Regular cardiac myocyte (primary cell): ENCODE data around the gene SLC6A8. TPM values are rescaled to one million over a fixed set of nuclear protein-coding genes. Genes with fewer than 3 reads are reported as not detected.

ENCODE experiments used
- total RNA-seq: library from RNA; depleted of rRNA; stranded (reverse); fragments of >200 nt; gene quantifications from 2 replicates; pipeline ENCODE4 v1.2.3, GENCODE V29; 2014

SLC6A8 gene
- 2.3 and 13.0 TPM in 2 replicates for total RNA-seq

GRCh38 chrX:153687121-153688039, at the start of gene SLC6A8:
SLC6A8 (plus strand) TSS chrX:153687926; CDS start chrX:153688575, 649 bp downstream.

DNA sequence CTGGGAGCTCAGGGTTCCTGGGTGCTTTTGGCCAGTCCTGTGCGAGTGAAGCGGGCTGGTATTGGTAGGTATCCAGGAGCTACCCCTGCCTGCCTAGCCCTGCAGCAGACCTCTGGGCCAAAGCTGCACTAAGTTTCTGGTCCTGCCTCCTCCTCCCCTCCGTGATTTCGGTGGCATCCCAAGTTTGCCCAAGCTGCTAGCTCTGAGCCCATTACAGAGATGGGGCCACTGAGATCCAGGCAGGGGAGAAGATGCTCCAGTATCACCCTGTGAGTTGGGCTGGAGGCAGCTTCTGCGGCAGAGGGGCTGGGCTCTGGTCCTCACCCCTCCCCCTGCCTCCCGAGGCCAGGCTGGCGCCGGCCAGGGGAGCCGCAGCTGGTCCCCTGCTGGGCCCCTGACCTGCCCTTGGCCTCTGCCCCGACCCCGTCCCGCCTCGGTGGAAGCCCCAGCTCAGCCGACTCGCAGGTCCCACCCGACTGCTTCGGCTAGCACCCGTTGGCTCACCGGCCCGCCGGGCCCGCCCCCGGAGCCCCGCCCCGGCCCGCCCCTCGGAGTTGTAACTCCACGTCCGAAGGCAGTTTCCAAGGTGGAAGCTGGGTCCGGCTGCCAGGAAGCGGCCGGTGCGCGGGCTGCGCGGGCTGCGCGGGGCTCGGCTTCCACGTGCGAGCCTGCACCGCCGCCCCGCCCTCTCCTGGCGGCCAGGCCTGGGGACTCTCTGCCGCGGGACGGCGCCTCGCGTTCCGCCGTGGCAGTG, 40.9 kb upstream of the SLC6A8 start, which contains the start of gene DUSP9:
TSS of gene DUSP9 (plus strand) at position 584 of the 754 bp plus-strand sequence. CDS start 751 bp downstream, outside the sequence.

DNA sequence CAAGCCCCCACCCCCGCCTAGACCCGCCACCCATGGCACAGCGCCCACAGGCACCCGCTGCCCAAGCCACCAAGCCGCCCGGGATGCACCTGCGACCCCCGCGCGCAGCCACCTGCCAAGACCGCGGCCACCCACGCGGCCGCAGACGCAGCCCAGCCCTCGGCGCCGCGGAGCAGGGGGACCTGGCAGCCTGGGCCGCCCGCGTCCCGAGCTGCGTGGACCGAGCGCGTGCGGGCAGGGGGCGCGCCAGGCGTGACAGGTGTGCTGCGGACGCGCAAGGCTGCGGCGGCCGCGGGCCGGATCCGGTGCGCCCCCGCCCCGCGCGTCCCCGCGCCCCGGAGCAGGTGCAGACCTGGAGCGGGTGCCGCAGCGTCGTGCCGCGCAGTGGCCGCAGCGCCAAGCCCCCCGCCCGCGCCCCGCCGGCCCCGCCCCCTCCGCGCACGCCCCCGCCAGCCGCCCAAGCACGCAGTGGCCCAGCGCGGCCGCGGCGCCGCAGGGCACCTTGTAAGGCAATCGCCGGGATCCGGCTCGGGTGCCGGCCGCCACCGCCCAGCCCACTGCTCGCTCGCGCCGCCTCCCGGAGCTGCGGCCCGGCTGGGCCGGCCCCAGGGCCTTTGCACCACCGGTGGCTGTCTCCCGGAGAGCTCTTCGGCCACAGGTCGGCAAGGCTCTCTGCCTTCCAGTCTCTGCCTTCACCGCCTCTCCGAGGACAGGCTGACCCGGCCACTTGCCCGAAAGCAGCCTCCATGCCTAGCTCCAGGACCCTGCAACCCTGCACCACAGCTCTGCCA, 14.1 kb upstream of the SLC6A8 start, which contains the start of gene PNCK:
TSS of gene PNCK (minus strand) at position 386 of the 791 bp plus-strand sequence. CDS start 737 bp downstream, outside the sequence.

DNA sequence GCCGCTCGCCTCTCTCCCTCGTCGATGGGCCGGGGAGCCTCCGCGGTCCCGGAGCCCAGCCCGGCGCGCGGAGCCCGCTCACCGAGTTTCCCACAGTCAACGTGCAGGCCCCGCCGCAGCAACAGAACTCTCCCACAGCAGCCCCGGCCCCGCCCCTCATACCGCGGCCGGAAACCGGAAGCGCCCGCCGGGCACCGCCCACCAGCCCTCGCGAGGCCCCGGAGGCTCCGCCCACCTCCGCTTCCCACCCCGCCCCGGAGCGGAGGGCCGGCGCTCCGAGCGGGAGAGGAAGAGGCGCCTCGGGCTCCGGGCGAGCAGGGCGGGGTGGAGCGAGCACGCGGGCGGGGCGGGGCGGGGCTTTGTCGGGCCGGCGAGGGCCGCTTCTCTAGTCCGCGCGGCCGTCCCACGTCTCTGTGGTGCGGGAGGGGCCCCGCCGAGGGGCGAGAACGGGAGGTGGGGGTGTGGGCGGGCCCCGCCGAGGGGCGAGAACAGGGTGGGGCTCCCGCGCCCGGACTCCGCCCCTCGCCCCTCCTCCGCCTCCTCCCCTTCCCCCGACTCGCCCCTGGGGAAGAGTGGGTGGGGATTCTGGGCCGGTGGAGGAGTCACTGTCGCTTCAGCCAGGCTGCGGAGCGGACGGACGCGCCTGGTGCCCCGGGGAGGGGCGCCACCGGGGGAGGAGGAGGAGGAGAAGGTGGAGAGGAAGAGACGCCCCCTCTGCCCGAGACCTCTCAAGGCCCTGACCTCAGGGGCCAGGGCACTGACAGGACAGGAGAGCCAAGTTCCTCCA, 36.7 kb downstream of the SLC6A8 start, which contains the start of the genes ABCD1 and BCAP31:
TSS of gene ABCD1 (plus strand) at position 605 of the 787 bp plus-strand sequence. CDS start 411 bp downstream, outside the sequence.
TSS of gene BCAP31 (minus strand) at position 136 of the 787 bp plus-strand sequence. CDS start 1,143 bp downstream, outside the sequence.

Other genes with a start within 250 kb of the SLC6A8 start
- gene TREX2, start 241.9 kb upstream of the SLC6A8 start, total RNA-seq = 2.8 and 4.4 TPM in 2 replicates
- 12.7 and 31.1 TPM in 2 replicates for gene HAUS7, start 217.3 kb upstream of the SLC6A8 start, total RNA-seq
- gene BGN, start 192.9 kb upstream of the SLC6A8 start, total RNA-seq = 43.9 and 56.4 TPM in 2 replicates
- not detected in 2 replicates for gene ATP2B3, start 170.3 kb upstream of the SLC6A8 start, total RNA-seq
- gene CCNQ, start 88.8 kb upstream of the SLC6A8 start, total RNA-seq = 25.9 and 48.5 TPM in 2 replicates
- under 0.01 TPM in 1 of 2 replicates, not detected in the other for gene DUSP9, start 40.7 kb upstream of the SLC6A8 start, total RNA-seq
- under 0.01 and 0.85 TPM in 2 replicates for gene PNCK, start 14.1 kb upstream of the SLC6A8 start, total RNA-seq
- 240 and 278 TPM in 2 replicates for gene BCAP31, start 36.5 kb downstream of the SLC6A8 start, total RNA-seq
- 11.0 and 11.1 TPM in 2 replicates for gene ABCD1, start 36.9 kb downstream of the SLC6A8 start, total RNA-seq
- 4.2 and 6.5 TPM in 2 replicates for gene PLXNB3, start 76.3 kb downstream of the SLC6A8 start, total RNA-seq
- gene SRPK3, start 93.1 kb downstream of the SLC6A8 start, total RNA-seq = 0.58 and 0.85 TPM in 2 replicates
- gene IDH3G, start 106.4 kb downstream of the SLC6A8 start, total RNA-seq = 26.5 and 52.0 TPM in 2 replicates
- gene SSR4, start 106.7 kb downstream of the SLC6A8 start, total RNA-seq = 92.6 and 162 TPM in 2 replicates
- gene PDZD4, start 142.6 kb downstream of the SLC6A8 start, total RNA-seq = 0.19 and 0.56 TPM in 2 replicates
- gene L1CAM, start 198.2 kb downstream of the SLC6A8 start, total RNA-seq = 1.9 and 3.7 TPM in 2 replicates
- not detected in 2 replicates for gene AVPR2, start 216.7 kb downstream of the SLC6A8 start, total RNA-seq
- 0.38 and 0.85 TPM in 2 replicates for gene ARHGAP4, start 238.3 kb downstream of the SLC6A8 start, total RNA-seq
- gene NAA10, start 247.1 kb downstream of the SLC6A8 start, total RNA-seq = 47.6 and 120 TPM in 2 replicates